SK-N-SH treated with all-trans-retinoic acid at 6 μM for 48 hours (cell line): ENCODE data around the gene IFTAP.

ENCODE experiments used
- ISL1 ChIP-seq: fragments of 250-450 bp; sonication (Bioruptor Pico); IDR thresholded peaks from 2 replicates; pipeline ENCODE4 v2.1.2; 2022; ENCODE audit warnings: mild to moderate bottlenecking, moderate library complexity
- RARB ChIP-seq: fragments of 250-450 bp; sonication (Bioruptor Pico); IDR thresholded peaks from 2 replicates; pipeline ENCODE4 v1.8.0; 2021; ENCODE audit warnings: mild to moderate bottlenecking, moderate library complexity
- TCF4 ChIP-seq: fragments of 250-450 bp; sonication (Bioruptor Pico); IDR thresholded peaks from 2 replicates; pipeline ENCODE4 v1.8.0; 2021; ENCODE audit warnings: mild to moderate bottlenecking, moderate library complexity, borderline replicate concordance
- TF ChIP-seq, protein P1 (sequence below): fragments of 250-450 bp; sonication (Bioruptor Pico); IDR thresholded peaks from 2 replicates; pipeline ENCODE4 v1.5.1; 2020; ENCODE audit warnings: low read depth, mild to moderate bottlenecking, moderate library complexity

DNA sequence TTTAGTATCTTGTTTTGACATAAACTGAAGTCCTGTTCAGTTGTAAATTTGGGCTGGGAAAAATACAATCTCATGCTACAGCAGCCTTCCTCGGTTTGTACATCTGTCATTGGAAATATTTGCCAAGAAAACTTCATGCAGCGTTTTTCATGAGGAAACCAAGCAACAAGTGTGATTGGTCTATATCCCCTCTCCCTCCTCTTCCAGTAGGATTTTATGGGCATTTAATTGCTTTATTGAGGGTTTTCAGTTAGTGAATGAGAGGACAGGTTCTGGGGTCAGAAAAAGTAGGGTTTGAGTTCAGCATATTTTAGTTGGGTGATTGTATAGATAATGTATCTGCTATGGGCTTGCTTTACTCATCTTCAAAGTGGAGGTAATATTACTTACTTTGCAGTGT, 93.8 kb downstream of the IFTAP start:
- TF ChIP-seq RARB (CRISPR knock-in tag) (no peak), ISL1 (no peak), TCF4 (CRISPR knock-in tag) (no peak)
- TF ChIP-seq, protein P1, sequence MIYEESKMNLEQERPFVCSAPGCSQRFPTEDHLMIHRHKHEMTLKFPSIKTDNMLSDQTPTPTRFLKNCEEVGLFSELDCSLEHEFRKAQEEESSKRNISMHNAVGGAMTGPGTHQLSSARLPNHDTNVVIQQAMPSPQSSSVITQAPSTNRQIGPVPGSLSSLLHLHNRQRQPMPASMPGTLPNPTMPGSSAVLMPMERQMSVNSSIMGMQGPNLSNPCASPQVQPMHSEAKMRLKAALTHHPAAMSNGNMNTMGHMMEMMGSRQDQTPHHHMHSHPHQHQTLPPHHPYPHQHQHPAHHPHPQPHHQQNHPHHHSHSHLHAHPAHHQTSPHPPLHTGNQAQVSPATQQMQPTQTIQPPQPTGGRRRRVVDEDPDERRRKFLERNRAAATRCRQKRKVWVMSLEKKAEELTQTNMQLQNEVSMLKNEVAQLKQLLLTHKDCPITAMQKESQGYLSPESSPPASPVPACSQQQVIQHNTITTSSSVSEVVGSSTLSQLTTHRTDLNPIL: no peak
